PFSK-1 (cell line): Measurements from ENCODE around the gene ZDHHC14.

Experiments used
- FOXP2 ChIP-seq: optimal IDR thresholded peaks from 2 replicates; pipeline ENCODE3; 2011; ENCODE audit warnings: borderline replicate concordance, control low read depth, inconsistent platforms; ENCODE audit not compliant: insufficient read depth; ENCODE audit errors: extremely low read length, extremely low read depth
- POLR2AphosphoS5 ChIP-seq: IDR thresholded peaks from 2 replicates; pipeline ENCODE4 v1.6.1; 2012; ENCODE audit warnings: low read depth, mild to moderate bottlenecking, control low read depth, low read length, moderate library complexity
- SIN3A ChIP-seq: IDR thresholded peaks from 2 replicates; pipeline ENCODE4 v1.6.1; 2012; ENCODE audit warnings: mild to moderate bottlenecking, low read length, moderate library complexity, borderline replicate concordance; ENCODE audit not compliant: insufficient read depth
- TAF1 ChIP-seq: IDR thresholded peaks from 2 replicates; pipeline ENCODE4 v1.6.1; 2012; ENCODE audit warnings: low read length, control low read depth, borderline replicate concordance; ENCODE audit not compliant: insufficient read depth
- TF ChIP-seq, protein P1 (sequence below), 2 experiments: IDR thresholded peaks; 2 replicates each; pipeline versions ENCODE4 v1.6.1 to v1.8.0; 2011 to 2012; ENCODE audit warnings: low read depth in 2 of 2, low read length in 2 of 2, control low read depth in 1 of 2, inconsistent platforms in 1 of 2, mild to moderate bottlenecking in 1 of 2, moderate library complexity in 1 of 2; ENCODE audit not compliant: insufficient read depth in 1 of 2

The ZDHHC14 gene

GRCh38 chr6:157547112-157547511 is 166.1 kb downstream of the ZDHHC14 start:
- TF ChIP-seq, protein P1, sequence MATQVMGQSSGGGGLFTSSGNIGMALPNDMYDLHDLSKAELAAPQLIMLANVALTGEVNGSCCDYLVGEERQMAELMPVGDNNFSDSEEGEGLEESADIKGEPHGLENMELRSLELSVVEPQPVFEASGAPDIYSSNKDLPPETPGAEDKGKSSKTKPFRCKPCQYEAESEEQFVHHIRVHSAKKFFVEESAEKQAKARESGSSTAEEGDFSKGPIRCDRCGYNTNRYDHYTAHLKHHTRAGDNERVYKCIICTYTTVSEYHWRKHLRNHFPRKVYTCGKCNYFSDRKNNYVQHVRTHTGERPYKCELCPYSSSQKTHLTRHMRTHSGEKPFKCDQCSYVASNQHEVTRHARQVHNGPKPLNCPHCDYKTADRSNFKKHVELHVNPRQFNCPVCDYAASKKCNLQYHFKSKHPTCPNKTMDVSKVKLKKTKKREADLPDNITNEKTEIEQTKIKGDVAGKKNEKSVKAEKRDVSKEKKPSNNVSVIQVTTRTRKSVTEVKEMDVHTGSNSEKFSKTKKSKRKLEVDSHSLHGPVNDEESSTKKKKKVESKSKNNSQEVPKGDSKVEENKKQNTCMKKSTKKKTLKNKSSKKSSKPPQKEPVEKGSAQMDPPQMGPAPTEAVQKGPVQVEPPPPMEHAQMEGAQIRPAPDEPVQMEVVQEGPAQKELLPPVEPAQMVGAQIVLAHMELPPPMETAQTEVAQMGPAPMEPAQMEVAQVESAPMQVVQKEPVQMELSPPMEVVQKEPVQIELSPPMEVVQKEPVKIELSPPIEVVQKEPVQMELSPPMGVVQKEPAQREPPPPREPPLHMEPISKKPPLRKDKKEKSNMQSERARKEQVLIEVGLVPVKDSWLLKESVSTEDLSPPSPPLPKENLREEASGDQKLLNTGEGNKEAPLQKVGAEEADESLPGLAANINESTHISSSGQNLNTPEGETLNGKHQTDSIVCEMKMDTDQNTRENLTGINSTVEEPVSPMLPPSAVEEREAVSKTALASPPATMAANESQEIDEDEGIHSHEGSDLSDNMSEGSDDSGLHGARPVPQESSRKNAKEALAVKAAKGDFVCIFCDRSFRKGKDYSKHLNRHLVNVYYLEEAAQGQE (IDR thresholded peaks at IDR 0.05; ENCODE audit: insufficient read depth in 1 of 2, low read depth in 2 of 2, low read length in 2 of 2), result no peak
- TF ChIP-seq POLR2AphosphoS5, result no peak
- TF ChIP-seq TAF1, result no peak
- no peak for TF ChIP-seq SIN3A
- TF ChIP-seq FOXP2, result no peak

- no peak for TF ChIP-seq TAF1
- TF ChIP-seq POLR2AphosphoS5, result no peak
- TF ChIP-seq, protein P1 (IDR thresholded peaks at IDR 0.05; ENCODE audit: insufficient read depth in 1 of 2, low read depth in 2 of 2, low read length in 2 of 2), result no peak
- TF ChIP-seq FOXP2, result no peak
- TF ChIP-seq SIN3A, result no peak
Measured at GRCh38 chr6:157548635-157549467, 167.9 kb downstream of the ZDHHC14 start.

DNA sequence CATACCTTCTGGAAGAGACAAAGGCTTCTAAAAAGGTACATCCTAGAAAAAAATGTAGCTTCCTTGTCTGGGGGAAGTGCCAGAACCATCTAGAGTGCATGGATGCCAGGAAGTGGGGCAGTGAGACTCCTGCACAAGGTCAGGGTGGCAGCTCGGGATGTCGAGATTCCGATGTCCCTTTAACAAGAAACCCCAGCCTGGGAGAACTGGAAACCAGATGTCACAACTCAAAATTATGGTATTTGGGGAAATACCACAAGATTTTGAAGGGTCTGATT is 168.4 kb downstream of the ZDHHC14 start:
- TF ChIP-seq TAF1 (no peak), SIN3A (no peak), FOXP2 (no peak), POLR2AphosphoS5 (no peak)
- TF ChIP-seq, protein P1 (IDR thresholded peaks at IDR 0.05; ENCODE audit: insufficient read depth in 1 of 2, low read depth in 2 of 2, low read length in 2 of 2), result no peak

DNA sequence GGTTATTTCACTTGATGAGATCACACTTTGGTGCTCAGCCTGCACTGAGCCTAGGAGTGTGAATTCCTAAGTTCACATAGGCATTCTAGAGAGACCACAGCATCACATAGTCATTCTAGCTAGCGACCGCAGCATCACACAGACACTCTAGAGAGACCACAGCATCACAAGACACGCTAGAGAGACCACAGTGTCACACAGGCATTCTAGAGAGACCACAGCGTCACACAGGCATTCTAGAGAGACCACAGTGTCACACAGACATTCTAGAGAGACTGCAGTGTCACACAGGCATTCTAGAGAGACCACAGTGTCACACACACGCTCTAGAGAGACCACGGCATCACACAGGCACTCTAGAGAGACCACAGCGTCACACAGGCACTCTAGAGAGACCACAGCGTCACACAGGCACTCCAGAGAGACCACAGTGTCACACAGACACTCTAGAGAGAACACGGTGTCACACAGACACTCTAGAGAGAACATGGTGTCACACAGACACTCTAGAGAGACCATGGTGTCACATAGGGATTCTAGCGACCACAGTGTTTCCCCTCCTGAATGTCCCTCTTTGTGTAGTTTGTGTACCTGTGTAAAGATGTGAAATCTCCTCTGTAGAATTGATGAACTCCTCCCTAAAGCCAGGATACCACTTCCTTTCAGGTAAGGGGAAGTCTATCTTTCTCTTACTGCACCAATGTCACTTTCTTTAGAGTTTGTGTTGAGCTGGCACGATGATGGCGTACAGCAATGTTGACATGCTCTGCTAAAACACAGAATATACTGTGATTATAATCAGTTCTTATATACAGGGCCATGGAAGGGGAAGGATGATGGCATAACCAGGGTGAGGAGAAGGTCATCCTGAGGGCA is 169.4 kb downstream of the ZDHHC14 start:
- TF ChIP-seq POLR2AphosphoS5, result no peak
- TF ChIP-seq SIN3A, result no peak
- no peak for TF ChIP-seq FOXP2
- TF ChIP-seq, protein P1 (IDR thresholded peaks at IDR 0.05; ENCODE audit: insufficient read depth in 1 of 2, low read depth in 2 of 2, low read length in 2 of 2), result no peak
- no peak for TF ChIP-seq TAF1
